H1 (cell line): ENCODE measurements around the gene MARS1. TPM values are rescaled to one million over a fixed set of nuclear protein-coding genes. Genes with fewer than 3 reads are reported as not detected.

ENCODE experiments used
- CTCF ChIA-PET: fragments of 300-600 bp; sonication (Branson Sonifier 250); formaldehyde crosslinking; loops from one replicate; lab custom pipeline; 2021; ENCODE audit not compliant: partially characterized antibody; lab: Charles Lee
- POLR2A ChIA-PET: fragments of 300-600 bp; sonication (Branson Sonifier 250); formaldehyde crosslinking; loops from one replicate; lab custom pipeline; 2021; ENCODE audit warnings: inconsistent platforms; ENCODE audit not compliant: partially characterized antibody; lab: Charles Lee
- DNase-seq, 2 experiments: peaks; one replicate each; pipeline versions ENCODE4 v3.0.0 to v3.0.0-alpha.2; 2010 to 2022; ENCODE audit warnings: low spot score in 2 of 2, low read depth in 1 of 2, mixed read lengths in 1 of 2
- FAIRE-seq: peaks from 2 replicates; lab custom pipeline; 2011; peaks lifted over from hg19 to GRCh38; lab: Jason Lieb, UNC
- H2AFZ ChIP-seq: 2 replicates; pipeline ENCODE4 v1.8.1; 2012; ENCODE audit warnings: low read length, inconsistent platforms
- H2AK5ac ChIP-seq: 2 replicates; pipeline ENCODE4 v1.6.1; 2013; ENCODE audit warnings: low read depth, low read length
- H2BK120ac ChIP-seq: replicated peaks from 2 replicates; pipeline ENCODE3; 2013; ENCODE audit warnings: low read depth, low read length, inconsistent platforms
- H2BK12ac ChIP-seq: 2 replicates; pipeline ENCODE4 v1.6.1; 2013; ENCODE audit warnings: low read depth, low read length
- H2BK15ac ChIP-seq: 2 replicates; pipeline ENCODE4 v1.6.1; 2013; ENCODE audit warnings: low read length
- H2BK20ac ChIP-seq: 2 replicates; pipeline ENCODE4 v1.6.1; 2013; ENCODE audit warnings: low read length
- H2BK5ac ChIP-seq: 2 replicates; pipeline ENCODE4 v1.6.1; 2013; ENCODE audit warnings: low read depth, low read length
- H3K14ac ChIP-seq: 2 replicates; pipeline ENCODE4 v1.6.1; 2013; ENCODE audit warnings: inconsistent platforms; ENCODE audit not compliant: insufficient read length
- H3K18ac ChIP-seq: 2 replicates; pipeline ENCODE4 v1.6.1; 2013; ENCODE audit warnings: low read length; ENCODE audit errors: extremely low read depth
- H3K23ac ChIP-seq: 2 replicates; pipeline ENCODE4 v1.6.1; 2013; ENCODE audit warnings: inconsistent platforms; ENCODE audit not compliant: insufficient read length
- H3K23me2 ChIP-seq: 2 replicates; pipeline ENCODE4 v1.6.1; 2013; ENCODE audit warnings: low read depth, low read length
- H3K27ac ChIP-seq: 2 replicates; pipeline ENCODE4 v1.6.1; 2011; ENCODE audit warnings: low read depth, low read length, inconsistent platforms
- H3K27me3 ChIP-seq, 4 experiments: replicated peaks in 1 of 4; 1 replicate in 1 of 4; 2 replicates in 3 of 4; pipeline versions ENCODE4 v1.6.1 to v1.8.1; 2011 to 2013; ENCODE audit warnings: low read length in 3 of 4, mild to moderate bottlenecking in 3 of 4, inconsistent platforms in 2 of 4, mixed read lengths in 2 of 4, moderate library complexity in 1 of 4; ENCODE audit not compliant: control insufficient read depth in 3 of 4, insufficient read depth in 3 of 4; ENCODE audit errors: extremely low read depth in 1 of 4
- H3K36me3 ChIP-seq, 4 experiments: 2 replicates each; pipeline versions ENCODE4 v1.6.1 to v1.8.1; 2011 to 2013; ENCODE audit warnings: mild to moderate bottlenecking in 4 of 4, low read length in 3 of 4, moderate library complexity in 2 of 4, control low read depth in 1 of 4, inconsistent platforms in 1 of 4; ENCODE audit not compliant: insufficient read depth in 4 of 4, control insufficient read depth in 2 of 4
- H3K4ac ChIP-seq: replicated peaks from 2 replicates; pipeline ENCODE3; 2013; ENCODE audit warnings: low read length, low read depth, mixed read lengths, inconsistent platforms; ENCODE audit not compliant: insufficient read length
- H3K4me1 ChIP-seq, 4 experiments: replicated peaks in 1 of 4; 1 replicate in 1 of 4; 2 replicates in 3 of 4; pipeline versions ENCODE4 v1.6.1 to v1.8.1; 2011 to 2013; ENCODE audit warnings: low read length in 3 of 4, inconsistent platforms in 2 of 4, mixed read lengths in 1 of 4; ENCODE audit not compliant: insufficient read depth in 4 of 4, control insufficient read depth in 3 of 4
- H3K4me2 ChIP-seq, 2 experiments: 2 replicates each; pipeline versions ENCODE4 v1.6.1 to v1.8.1; 2011 to 2013; ENCODE audit warnings: low read depth in 2 of 2, low read length in 2 of 2, control low read depth in 1 of 2, inconsistent platforms in 1 of 2, mild to moderate bottlenecking in 1 of 2; ENCODE audit not compliant: insufficient read depth in 1 of 2
- H3K4me3 ChIP-seq, 4 experiments: fragments of 200-600, 300-600 bp in 1 of 4; sonication (generic), shearing (Covaris generic), sonication (Bioruptor Twin) in 1 of 4; 2 replicates each; pipeline versions ENCODE4 v1.5.1 to v1.8.1; 2011 to 2016; ENCODE audit warnings: low read length in 4 of 4, low read depth in 3 of 4, control low read depth in 2 of 4, inconsistent platforms in 2 of 4, mild to moderate bottlenecking in 2 of 4, mixed read lengths in 1 of 4, moderate library complexity in 1 of 4; ENCODE audit not compliant: insufficient read depth in 2 of 4; ENCODE audit errors: extremely low read depth in 1 of 4
- H3K56ac ChIP-seq: replicated peaks from 2 replicates; pipeline ENCODE3; 2013; ENCODE audit warnings: low read depth, mild to moderate bottlenecking, mixed read lengths, low read length, inconsistent platforms; ENCODE audit not compliant: insufficient read length
- H3K79me1 ChIP-seq: 2 replicates; pipeline ENCODE4 v1.6.1; 2013; ENCODE audit warnings: low read depth, low read length, control low read depth
- H3K79me2 ChIP-seq, 2 experiments: 2 replicates each; pipeline versions ENCODE4 v1.6.1 to v1.8.1; 2012 to 2013; ENCODE audit warnings: low read length in 2 of 2, mild to moderate bottlenecking in 2 of 2, inconsistent platforms in 1 of 2; ENCODE audit not compliant: insufficient read depth in 2 of 2, control insufficient read depth in 1 of 2
- H3K9ac ChIP-seq, 4 experiments: replicated peaks in 1 of 4; 1 replicate in 1 of 4; 2 replicates in 3 of 4; pipeline versions ENCODE4 v1.6.1 to v1.8.1; 2011 to 2013; ENCODE audit warnings: low read depth in 3 of 4, low read length in 3 of 4, control low read depth in 2 of 4, mild to moderate bottlenecking in 2 of 4, moderate library complexity in 2 of 4, inconsistent platforms in 1 of 4; ENCODE audit errors: extremely low read depth in 1 of 4
- H3K9me3 ChIP-seq, 2 experiments: 2 replicates each; pipeline versions ENCODE4 v1.6.1 to v1.8.1; 2012 to 2013; ENCODE audit warnings: mild to moderate bottlenecking in 2 of 2, moderate library complexity in 2 of 2, control low read depth in 1 of 2, inconsistent platforms in 1 of 2, low read depth in 1 of 2, low read length in 1 of 2, mixed read lengths in 1 of 2; ENCODE audit not compliant: insufficient read depth in 2 of 2
- H4K20me1 ChIP-seq, 2 experiments: replicated peaks in 1 of 2; 2 replicates each; pipeline versions ENCODE3 to v1.8.1; 2011 to 2013; ENCODE audit warnings: inconsistent platforms in 2 of 2, low read length in 2 of 2, mild to moderate bottlenecking in 1 of 2; ENCODE audit not compliant: insufficient read depth in 2 of 2, control insufficient read depth in 1 of 2
- H4K5ac ChIP-seq: 2 replicates; pipeline ENCODE4 v1.6.1; 2013; ENCODE audit warnings: low read length, low read depth, mixed read lengths, inconsistent platforms; ENCODE audit not compliant: insufficient read length
- H4K8ac ChIP-seq: 2 replicates; pipeline ENCODE4 v1.8.0; 2013; ENCODE audit warnings: mild to moderate bottlenecking, moderate library complexity, low read length, inconsistent platforms; ENCODE audit not compliant: insufficient read depth; ENCODE audit errors: extremely low read depth
- H4K91ac ChIP-seq: replicated peaks from 2 replicates; pipeline ENCODE3; 2013; ENCODE audit warnings: low read length, mixed read lengths, inconsistent platforms; ENCODE audit not compliant: insufficient read length
- ASH2L ChIP-seq: fragments of 200-600, 300-600 bp; sonication (generic); IDR thresholded peaks from one replicate; pipeline ENCODE4 v1.7.1; 2017; ENCODE audit warnings: low read length
- ATF3 ChIP-seq: IDR thresholded peaks from 2 replicates; pipeline ENCODE4 v1.6.1; 2011; ENCODE audit warnings: low read depth, mild to moderate bottlenecking, low read length; ENCODE audit not compliant: insufficient read depth
- BACH1 ChIP-seq: IDR thresholded peaks from 2 replicates; pipeline ENCODE4 v1.6.1; 2012; ENCODE audit warnings: low read length, improper control_type of control experiment
- CHD1 ChIP-seq: IDR thresholded peaks from 2 replicates; pipeline ENCODE4 v1.6.1; 2012; ENCODE audit warnings: low read depth, low read length, improper control_type of control experiment
- CREB1 ChIP-seq: IDR thresholded peaks from 2 replicates; pipeline ENCODE4 v1.6.1; 2012; ENCODE audit warnings: inconsistent platforms
- JUN ChIP-seq: IDR thresholded peaks from 2 replicates; pipeline ENCODE4 v1.6.1; 2011; ENCODE audit warnings: low read depth, mild to moderate bottlenecking, improper control_type of control experiment, low read length
- NANOG ChIP-seq: IDR thresholded peaks from 2 replicates; pipeline ENCODE4 v1.6.1; 2011; ENCODE audit warnings: low read length, low read depth, mild to moderate bottlenecking, inconsistent platforms; ENCODE audit not compliant: insufficient read depth, poor library complexity, severe bottlenecking
- RAD21 ChIP-seq, 2 experiments: IDR thresholded peaks in 1 of 2; conservative IDR thresholded peaks in 1 of 2; 2 replicates each; pipeline ENCODE4 v1.6.1; 2011; ENCODE audit warnings: low read depth in 2 of 2, low read length in 2 of 2, improper control_type of control experiment in 1 of 2, inconsistent platforms in 1 of 2, mild to moderate bottlenecking in 1 of 2, moderate library complexity in 1 of 2
- TAF1 ChIP-seq: IDR thresholded peaks from 2 replicates; pipeline ENCODE4 v1.6.1; 2011; ENCODE audit warnings: mild to moderate bottlenecking, low read depth, low read length
- USF2 ChIP-seq: IDR thresholded peaks from 2 replicates; pipeline ENCODE4 v1.6.1; 2011; ENCODE audit warnings: low read length, improper control_type of control experiment
- YY1 ChIP-seq: IDR thresholded peaks from 2 replicates; pipeline ENCODE4 v1.6.1; 2011; ENCODE audit warnings: low read depth, mild to moderate bottlenecking, low read length
- WGBS, 2 experiments: shearing (Covaris generic) in 1 of 2; methylation state at CpG; one replicate each; pipeline versions ENCODE4 v1.1.6 to v1.1.7; 2013 to 2015; ENCODE audit warnings: low lambda C conversion rate in 2 of 2, mixed read lengths in 2 of 2, inconsistent platforms in 1 of 2, low coverage in 1 of 2, missing lambda C conversion rate in 1 of 2; ENCODE audit not compliant: insufficient replicate concordance in 2 of 2, insufficient coverage in 1 of 2, insufficient read length in 1 of 2; ENCODE audit errors: extremely low coverage in 1 of 2, missing lambda C conversion rate in 1 of 2; 5-methylcytosine and 5-hydroxymethylcytosine counted together
- polyA plus RNA-seq, 7 experiments: library from polyadenylated mRNA; depleted of rRNA in 3 of 7; stranded (reverse) in 5 of 7; unstranded in 2 of 7; fragments of >200 nt in 5 of 7; fragments of 200-250 nt in 2 of 7; gene quantifications; 1 replicate in 5 of 7; 2 replicates in 1 of 7; 4 replicates in 1 of 7; pipeline versions ENCODE4 v1.2.1 to v1.2.3, GENCODE V29; 2011 to 2013; ENCODE audit warnings: missing spikeins in 2 of 7, mixed read lengths in 2 of 7
- total RNA-seq: library from RNA; stranded (reverse); fragmentation: NEBNext Ultra II Directional; extraction: Animal tissue kit (Norgen Biotek cat#: 25700); gene quantifications from 2 replicates; pipeline ENCODE4 v1.2.1, GENCODE V29; 2021

MARS1 gene
- total and polyA plus RNA-seq, 2 of the 8 experiments (the other 6 are each of a cell fraction or from before 2014, with no cell fraction given), result 194 to 407 TPM

- peaks cover 0 to 7% (median 2%) of the 10 kb centered on the region in 4 experiments; a peak in 4 of 7 replicates for H3K4me1 ChIP-seq
- peak overlapping the region; percentile 40 for H4K5ac ChIP-seq
- peaks cover 4% of the 10 kb centered on the region; the same call in 1 of the 2 replicates for H3K23me2 ChIP-seq
- H4K91ac ChIP-seq, result no peak overlapping the region
- no peaks in the 10 kb centered on the region for H3K9me3 ChIP-seq
- CTCF ChIA-PET, result interaction anchor here (0.6 to 18.5 kb wide), 14 partner anchors 9 to 336 kb away, joined by 3 to 478 read pairs (median 4); partner anchors contain the start of genes ARHGAP9, MARS1 and STAC3
- H2BK120ac ChIP-seq, result no peak overlapping the region
- peak overlapping the region; percentile 18 for H3K23ac ChIP-seq
- no peak overlapping the region for H3K14ac ChIP-seq
- peak overlapping the region; percentile 60 for H4K8ac ChIP-seq
- H2AK5ac ChIP-seq, result no peak overlapping the region
- POLR2A ChIA-PET, result interaction anchor here (1.0 to 6.4 kb wide), 8 partner anchors 7 to 230 kb away, joined by 3 to 51 read pairs (median 5); partner anchors contain the start of genes INHBE and SHMT2
- H3K4me2 ChIP-seq, result peak overlapping the region; percentile 84 to 95
- H3K4me3 ChIP-seq, result peak overlapping the region; percentile 72 to 91 (median 86)
- no peaks in the 10 kb centered on the region for H3K27me3 ChIP-seq
- H2BK15ac ChIP-seq, result peak overlapping the region; percentile 94; the same call in 1 of the 2 replicates
- H3K56ac ChIP-seq, result peak overlapping the region; percentile 37
- H4K20me1 ChIP-seq, result no peaks in the 10 kb centered on the region
- peaks cover 0 to 3% (median under 1%) of the 10 kb centered on the region in 4 experiments; a peak in 4 of 8 replicates for H3K36me3 ChIP-seq
- WGBS, 2 experiments, result 4% methylated on average over 9 of the region's 9 CpGs; no CpG with 5 or more reads in 1 of the 2 experiments
- DNase-seq (no peak), FAIRE-seq (no peak)
- H2BK5ac ChIP-seq, result peak overlapping the region; percentile 98
- H3K18ac ChIP-seq, result peak overlapping the region; percentile 98
- peak overlapping the region in 3 of 4 experiments; percentile 65 to 83 (median 72); a peak in 6 of 7 replicates for H3K9ac ChIP-seq
- H2BK20ac ChIP-seq, result 0 out of 2 replicates have a peak overlapping the region, but pooled peaks have one; percentile 43
- H3K4ac ChIP-seq, result peak overlapping the region; percentile 28
- H3K79me2 ChIP-seq, result peaks cover 0 to 11% of the 10 kb centered on the region in 2 experiments; a peak in 1 of 4 replicates
- peak overlapping the region; percentile 90 for H2BK12ac ChIP-seq
- H3K27ac ChIP-seq, result peak overlapping the region; percentile 80
- no peak overlapping the region for H2AFZ ChIP-seq
- no peaks in the 10 kb centered on the region for H3K79me1 ChIP-seq
- TF ChIP-seq NANOG (no peak), BACH1 (peak; percentile 58), JUN (no peak), USF2 (no peak), ATF3 (no peak), ASH2L (peak; percentile 4), CREB1 (no peak), RAD21 (IDR thresholded peaks at IDR 0.05 in 1 of 2, conservative IDR thresholded peaks at IDR 0.05 in 1 of 2; ENCODE audit: low read depth in 2 of 2, low read length in 2 of 2) (no peak), CHD1 (no peak), TAF1 (peak; percentile 24; the same call in 1 of the 2 replicates), YY1 (no peak)
Observed at GRCh38 chr12:57461917-57462250, 26.0 kb upstream of the MARS1 start.
